GM19240 (cell line): ENCODE measurements around the gene MRNIP.

Source experiments
- DNase-seq: peaks from one replicate; pipeline ENCODE4 v3.0.0; 2011; ENCODE audit warnings: low spot score; ENCODE audit not compliant: insufficient read length

MRNIP gene

DNA sequence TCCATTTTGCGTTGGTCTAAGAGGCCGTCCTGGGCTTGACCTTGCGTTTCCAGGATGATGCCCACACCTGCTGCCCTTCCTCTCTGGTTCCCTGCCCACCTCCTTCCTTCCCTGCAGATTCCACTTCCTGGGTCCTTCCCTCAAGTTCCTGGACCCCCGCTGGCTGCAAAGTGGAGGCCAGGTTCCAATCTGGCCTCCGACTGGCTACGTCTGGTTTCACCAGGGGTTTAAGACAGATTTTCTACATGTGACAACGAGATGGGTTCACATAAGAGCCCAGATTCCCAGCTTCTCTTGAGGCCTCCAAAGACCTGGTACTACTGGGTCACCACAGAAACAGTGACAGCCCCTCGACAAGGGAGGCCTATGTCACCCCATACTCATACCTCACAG lies 54.1 kb downstream of the MRNIP start:
- DNase-seq, result no peak

DNA sequence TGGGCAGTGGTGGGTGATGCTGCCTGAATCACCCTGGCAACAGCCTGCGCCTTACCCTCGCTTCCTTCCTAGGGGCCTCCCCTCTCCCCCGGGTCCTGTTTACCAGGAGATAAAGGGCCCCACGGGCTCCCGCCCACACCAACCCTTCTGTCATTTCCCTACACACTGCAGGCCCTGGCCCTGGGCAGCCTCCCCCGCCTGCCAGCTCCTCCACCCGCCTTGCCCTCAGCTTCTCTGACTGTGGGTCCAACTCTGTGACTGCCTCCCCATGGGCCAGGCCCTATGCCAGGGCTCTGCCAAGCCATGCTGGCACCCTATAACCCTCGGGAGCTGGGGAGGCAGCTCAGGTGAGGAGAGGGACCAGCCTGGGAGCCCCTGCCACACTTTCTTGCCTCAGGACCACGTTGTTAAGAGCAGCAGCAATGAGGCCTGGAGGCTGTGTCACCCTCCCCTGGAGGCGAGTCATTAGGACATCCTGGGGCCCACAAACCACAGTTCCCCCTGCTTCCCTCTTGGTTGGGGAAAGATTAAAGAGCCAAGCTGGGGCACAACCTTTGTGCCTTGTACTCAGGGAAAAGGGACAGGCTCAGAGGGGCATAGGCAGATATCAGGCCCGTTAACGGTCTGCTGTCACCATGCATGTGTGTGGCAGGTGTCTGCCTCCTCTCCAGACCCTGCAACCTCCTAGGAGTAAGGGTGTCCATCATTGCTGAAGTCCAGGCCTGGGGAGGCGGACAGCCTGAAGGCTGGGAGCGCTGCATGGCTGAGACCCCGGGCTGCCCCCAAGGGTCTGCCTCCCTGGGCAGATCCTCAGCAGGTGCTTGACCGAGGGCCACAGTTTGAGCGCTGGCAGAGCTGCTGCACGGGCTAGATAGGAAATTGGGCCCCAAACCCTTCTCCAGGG lies 54.7 kb downstream of the MRNIP start:
- DNase-seq, result no peak

DNA sequence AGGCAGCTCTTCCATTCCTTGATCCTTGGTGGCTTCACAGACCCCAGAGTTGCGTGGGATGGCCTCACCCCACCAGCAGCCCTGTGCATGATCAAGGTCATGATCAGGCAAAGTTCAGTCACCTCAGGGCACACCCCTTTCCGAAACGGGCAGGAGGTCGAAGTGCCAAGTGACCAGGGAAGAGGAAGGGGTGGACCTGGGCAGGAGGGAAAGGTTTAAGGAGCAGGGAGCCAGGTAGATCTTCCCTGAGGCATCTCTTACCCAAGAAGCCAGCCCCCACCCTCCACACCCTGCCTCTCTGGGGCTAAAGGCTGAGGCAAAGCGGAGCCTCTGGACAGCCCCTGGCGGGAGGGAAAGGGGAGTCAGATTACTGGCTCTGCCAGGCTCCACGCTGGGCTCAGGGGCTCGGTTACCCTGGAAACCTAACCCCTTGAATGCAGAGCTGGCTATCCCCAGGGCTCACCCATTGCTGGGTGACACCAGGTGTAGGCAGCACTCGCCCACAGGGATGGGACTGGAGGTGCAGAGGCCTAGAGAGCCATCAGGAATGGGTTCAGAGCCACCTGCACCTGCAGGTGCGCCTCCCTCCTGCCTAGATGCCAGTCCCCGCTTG lies 55.6 kb downstream of the MRNIP start:
- no peak for DNase-seq

DNA sequence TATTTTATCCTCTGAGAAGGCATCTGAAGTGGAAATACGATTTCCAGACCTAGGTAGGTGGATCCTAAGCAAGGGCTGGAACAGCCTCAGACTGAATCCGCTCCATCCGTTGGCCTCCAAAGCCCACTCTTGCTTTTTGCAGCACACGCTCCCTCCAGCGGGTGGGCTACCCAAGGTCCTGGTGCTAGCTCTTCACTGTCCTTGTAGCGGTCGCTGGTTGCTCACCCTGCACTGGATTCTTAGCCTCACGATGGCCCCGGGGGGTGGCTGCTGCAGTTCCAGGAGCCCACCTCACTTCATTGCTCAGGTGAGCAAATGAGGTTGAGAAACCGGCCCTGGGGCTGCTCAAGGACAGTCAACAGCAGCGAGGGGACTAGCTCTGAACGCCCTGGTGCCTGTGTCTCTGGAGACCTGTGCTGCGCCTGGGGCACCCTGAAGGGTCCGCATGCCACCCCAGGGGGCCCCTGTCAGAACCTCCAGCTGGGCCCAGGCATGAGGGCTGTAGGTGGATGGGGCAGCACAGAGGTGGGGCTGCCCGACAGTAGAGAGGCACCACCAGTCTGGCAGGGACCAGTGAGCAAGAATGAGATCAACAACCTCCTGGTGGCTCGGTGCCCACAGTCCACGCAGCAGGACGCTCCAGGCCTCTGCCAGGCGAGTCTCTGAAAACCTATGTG lies 56.3 kb downstream of the MRNIP start:
- no peak for DNase-seq

DNA sequence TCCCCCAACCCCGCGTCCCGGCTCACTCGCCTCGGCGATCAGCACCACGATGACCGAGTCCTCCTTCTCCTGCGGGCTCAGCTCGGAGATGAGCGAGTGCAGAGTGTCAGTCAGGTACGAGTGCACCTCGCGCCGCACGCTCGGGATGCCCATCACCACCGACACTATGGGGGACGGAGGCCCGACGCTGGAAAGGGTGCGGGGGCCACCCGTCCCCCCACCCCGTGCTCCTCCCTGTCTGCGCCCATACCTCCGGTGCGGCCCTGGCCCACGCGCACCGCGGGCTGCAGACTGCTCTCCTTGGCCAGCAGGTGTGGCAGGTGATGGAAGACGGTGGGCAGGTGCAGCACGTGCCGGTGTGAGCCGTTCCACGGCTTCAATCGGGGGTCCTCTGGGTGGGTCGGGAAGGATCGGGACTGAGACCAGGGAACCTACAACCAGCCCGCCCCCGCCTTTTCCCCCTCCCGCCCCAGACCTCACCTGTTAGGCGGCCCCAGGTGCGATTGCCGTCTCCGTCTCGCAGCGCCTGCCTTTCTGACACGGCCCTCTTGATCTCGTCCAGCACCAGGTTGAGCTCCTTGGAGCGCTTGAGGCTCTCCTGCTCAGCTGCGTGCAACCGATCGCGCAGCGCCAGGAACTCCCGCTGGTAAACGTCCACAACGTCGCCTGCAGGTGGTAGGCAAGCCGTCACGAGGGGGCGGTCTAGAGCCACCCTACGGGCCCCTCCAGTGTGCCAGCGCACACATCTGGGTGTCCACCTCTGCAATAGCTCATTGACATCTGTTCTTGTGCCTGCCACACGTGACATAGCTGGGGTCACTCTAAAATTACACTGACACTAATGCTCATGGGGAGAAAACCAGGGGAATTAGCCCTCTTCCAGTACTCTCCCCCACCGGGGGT lies 57.1 kb downstream of the MRNIP start:
- peak; percentile 90 for DNase-seq

DNA sequence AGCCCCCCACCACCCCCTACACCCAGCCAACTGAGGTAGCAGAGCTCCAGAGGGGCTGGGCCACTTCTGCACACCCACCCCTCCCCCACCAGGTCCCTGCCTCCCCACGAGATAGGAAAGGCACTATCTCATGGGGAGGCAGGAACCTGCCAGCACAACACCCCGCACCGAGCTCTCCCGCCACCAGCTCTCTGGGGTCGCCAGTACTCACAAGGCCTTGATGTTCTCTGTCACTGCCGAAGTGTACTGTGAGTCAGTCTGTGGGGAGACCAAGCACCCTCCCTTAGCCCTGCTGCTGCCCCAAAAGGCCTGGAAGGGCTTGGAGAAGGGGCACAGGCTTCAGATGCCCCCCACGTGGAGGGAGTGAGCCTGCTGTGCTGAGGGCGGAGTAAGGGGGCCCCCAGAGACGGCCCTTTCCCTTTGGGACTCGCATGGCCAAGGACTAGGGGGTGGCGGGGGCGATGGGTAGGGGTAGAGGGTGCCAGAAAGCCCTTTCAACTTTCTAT lies 57.9 kb downstream of the MRNIP start:
- DNase-seq, result no peak

DNA sequence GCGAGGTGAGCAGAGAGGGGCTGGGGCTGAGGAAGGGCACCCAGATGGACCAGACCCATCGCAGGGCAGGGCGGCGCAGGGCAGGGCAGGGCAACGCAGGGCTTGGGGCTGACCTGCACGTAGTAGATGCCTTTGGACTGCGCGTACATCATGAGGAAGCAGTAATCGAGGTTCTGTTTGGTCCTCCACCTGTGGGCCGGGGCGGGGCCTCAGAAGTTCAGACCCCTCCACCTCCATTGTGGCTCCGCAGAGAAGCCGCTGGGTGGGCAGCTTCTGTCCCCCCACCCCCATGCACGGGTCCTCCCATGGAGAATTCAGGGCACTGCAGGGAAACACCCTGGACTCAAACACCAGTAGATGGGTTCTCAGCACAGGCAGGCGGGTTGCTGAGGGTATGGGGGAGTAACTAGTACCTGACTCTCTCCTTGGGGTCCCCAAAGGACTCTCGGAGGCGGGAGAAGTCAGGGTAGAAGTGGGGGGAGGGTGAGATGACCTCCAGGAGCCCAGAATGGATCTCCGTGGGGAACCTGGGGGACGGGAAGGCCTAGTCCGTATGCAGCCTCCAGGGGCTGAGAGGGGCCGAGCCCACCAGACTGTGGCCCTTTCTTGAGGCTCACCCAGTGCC lies 58.4 kb downstream of the MRNIP start:
- no peak for DNase-seq

DNA sequence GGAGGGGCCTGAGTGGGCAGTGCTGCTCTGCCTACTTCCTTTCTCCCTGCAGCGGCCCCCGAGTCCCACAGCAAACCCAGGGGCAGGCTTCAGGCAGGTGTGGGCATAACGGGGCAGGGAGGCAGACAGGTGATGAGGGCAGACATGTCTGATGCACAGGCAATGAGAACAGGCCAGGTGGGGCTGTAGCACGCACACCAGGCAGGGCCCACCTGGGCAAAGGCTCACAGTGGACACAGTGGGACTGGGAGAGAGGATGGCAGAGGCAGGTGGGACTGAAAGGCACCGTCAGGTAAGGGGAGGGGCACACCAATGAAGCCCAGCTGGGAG lies 59.0 kb downstream of the MRNIP start:
- no peak for DNase-seq

DNA sequence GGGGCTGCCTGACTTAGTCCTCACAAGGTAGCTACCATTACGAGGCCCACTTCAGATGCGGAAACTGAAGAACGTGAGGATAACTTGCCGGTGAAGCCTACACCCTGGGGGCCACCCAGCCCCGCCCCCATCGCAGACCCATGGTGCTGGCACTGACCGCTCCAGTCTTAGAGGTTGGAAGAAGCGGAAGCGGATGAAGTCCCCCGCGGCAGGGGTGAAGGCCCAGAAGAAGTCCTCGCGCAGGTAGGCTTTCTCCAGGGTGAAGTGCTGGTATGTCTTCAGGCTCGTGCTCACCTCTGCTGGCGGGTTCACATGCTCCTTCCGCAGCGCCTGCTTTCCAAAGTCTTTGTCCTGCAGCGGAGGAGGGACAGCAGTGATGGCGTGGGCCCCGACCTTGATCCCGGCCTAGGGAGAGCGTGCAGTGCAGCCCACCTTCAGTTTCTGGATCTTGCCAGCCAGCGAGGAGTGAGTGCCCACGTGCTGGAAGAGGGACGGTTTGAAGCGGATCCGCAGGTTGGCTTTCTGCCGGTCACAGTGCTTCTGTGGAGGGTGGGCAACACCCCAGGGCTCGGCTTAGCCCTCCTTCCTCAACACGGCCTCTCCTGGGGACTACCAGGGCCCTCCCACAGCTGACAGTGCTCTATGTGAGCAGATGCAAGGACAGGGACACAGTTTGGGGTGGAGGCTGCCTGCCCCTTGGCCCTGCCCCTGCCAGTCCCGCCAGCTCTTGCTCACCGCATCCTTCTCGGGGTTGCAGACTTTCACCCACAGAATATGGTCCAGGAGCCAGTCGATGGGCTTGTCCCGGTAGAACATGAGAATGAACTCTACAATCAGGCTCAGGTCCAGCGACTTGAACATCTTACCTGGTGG lies 59.6 kb downstream of the MRNIP start:
- no peak for DNase-seq

DNA sequence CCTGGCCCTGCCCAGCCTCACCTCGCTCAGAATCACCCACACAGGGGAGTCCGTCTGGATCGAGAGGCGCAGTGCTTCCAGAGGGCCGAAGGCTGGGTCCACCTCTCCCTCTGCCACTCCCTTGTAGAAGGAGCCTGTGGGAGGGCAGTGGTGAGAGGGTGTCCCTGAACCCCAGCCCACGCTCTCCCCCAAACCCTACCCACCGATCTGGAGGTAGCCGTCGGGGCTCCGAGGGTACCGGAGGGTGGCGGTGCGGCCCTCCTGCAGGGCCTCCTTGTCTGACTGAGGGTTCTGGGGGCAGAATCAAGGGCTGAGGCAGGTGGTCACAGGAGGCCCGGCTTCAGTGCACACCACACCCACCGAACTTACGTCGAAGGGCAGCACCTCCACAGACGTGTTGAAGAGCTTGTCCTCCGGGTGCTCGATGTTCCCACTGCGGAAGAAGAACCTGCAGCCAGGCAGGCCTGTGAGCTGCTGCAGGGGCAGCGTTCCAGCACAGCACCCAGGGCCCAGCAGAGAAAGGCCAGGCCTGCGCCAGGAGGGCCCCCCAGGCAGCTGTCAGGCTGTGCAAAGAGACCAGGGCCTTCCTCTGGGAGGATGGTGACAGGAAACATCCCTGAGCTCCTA lies 60.4 kb downstream of the MRNIP start:
- DNase-seq, result no peak

DNA sequence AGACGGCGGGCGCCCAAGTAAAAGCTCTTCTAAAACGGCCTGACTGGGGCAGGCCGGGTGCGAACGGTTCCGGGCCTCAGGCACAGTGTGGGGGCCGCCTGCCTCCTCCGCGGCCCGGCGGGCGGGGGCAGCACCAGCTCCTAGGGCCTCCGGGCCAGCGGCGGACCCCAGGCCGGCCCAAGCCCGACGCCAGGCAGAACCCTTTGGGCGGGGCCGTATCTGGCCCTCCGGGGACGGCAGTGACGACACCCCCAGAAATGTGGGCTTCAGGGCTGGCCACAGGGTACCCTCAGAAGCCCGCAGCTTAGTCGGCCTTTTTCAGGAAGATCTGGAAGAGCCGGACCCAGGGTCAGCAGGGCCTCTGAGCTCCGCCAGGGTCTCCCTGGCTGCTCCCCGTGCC lies 60.9 kb downstream of the MRNIP start:
- DNase-seq, result no peak

DNA sequence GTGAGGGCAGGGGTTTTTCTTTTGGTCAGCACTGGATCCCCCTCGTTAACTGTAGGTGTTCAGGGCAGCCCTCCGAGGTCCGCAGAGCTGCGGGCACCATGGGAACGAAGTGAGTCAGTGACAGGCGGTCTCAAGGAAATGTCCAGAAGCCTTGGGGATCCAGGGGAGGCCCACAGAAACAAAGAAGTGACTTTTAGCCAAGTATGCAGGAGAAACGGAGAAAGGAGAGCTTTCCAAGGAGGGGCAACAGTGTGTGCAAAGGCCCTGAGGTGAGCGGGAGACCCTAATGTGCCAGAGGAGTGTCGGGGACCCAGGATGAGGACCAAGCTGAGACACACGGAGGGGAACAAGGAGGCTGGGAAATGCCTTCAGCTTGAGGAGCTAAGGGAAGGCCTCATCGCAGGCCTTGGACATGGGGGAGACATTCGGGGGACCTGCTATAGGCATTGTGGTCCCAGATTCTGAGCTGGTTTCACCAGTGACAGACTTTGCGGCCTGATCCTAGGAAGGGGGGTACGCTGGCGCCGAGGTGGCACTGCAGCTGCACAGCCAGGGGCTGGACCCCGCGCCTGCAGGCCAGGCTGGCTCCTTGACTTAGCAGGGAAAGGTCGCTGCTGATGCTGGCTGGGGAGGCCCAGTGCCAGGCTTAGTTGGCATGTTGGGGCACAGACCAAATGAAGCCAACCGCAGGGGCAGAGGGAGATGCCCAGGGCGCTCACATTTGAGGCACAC lies 61.6 kb downstream of the MRNIP start:
- no peak for DNase-seq

DNA sequence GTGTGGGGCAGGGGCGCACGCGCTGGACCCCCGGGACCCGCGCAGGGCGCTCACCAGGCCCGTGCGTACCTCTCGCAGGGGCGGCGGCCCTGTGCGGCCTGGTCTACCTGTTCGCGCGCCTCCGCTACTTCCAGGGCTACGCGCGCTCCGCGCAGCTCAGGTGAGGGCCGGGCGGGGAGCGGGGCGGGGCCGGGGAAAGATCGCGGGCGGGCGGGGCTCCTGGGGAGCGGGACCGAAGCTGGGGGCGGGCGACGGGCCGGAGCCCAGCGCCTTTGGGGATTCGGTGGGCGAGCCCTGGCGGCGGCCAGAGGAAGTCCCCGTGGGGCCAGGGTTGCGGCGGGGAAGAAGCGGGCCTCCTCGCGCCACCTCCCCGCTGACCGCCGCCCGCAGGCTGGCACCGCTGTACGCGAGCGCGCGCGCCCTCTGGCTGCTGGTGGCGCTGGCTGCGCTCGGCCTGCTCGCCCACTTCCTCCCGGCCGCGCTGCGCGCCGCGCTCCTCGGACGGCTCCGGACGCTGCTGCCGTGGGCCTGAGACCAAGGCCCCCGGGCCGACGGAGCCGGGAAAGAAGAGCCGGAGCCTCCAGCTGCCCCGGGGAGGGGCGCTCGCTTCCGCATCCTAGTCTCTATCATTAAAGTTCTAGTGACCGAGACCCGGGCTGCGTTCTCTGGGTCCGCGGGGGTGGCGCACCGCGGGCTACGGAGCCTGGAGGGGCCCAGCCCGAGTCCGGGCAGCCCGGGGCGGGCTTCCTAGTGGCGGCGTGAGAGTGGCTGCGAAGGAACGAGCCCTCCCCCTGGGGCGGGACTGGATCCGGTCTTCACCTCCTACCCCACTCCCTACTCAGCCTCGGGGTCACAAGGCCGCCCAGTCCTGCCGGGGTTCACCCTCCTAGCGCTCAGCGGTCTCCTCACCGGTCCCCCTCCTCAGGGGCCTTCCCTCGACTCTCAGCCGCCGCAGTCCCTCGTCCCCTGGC lies 62.5 kb downstream of the MRNIP start:
- DNase-seq, result peak; percentile 72

DNA sequence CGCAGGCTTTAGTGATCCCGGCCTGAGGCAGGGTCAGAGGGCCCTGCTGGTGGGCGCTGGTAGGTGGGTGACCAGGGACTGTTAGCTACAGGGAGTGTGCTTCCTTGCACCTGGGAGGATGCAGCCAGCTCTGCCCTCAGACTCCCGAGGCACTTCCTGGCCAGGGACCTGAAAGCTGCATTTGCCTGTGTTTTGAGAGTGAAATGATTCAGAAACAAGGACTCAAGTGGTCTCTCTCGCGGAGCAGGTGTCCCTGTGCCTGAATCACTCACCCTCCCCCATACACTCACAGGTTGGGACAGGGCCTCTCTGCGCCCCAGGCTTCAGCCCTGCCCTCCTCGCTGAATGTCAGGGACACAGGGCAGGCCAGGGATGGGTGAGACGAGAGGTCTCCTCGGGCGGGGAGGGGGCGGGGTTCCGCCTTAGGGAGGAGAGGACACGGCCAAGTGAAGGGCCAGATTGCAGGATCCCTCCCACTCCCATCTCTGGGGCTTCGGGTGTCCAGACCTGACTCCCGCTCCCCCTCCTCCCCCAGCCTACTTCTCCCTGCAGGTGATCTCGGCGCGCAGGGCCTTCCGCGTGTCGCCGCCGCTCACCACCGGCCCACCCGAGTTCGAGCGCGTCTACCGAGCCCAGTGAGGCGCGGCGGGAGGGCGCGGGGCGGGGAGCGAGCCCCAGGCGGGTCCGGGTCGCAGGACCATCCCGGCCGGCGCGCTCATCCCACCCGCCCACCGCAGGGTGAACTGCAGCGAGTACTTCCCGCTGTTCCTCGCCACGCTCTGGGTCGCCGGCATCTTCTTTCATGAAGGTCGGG lies 63.4 kb downstream of the MRNIP start:
- no peak for DNase-seq

DNA sequence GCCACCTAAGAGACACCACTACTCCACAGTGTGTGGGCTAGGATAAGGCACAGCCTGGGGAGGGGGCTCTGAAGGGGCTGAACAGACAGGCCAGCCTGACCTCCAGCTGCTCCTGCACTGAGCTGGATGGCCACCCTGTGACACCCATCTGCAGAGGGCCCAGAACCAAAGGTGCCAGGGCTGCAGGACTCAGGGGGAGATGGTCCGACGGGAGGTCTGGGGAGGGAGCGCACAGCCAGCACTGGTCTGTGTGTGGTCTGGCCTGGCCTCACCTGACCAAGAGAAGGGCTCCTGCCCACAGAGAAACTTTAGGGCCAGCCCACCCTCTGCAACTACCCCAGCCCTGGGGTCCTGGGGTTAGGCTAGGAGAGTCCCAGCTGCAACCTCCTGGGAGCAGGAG lies 64.0 kb downstream of the MRNIP start:
- DNase-seq, result no peak

DNA sequence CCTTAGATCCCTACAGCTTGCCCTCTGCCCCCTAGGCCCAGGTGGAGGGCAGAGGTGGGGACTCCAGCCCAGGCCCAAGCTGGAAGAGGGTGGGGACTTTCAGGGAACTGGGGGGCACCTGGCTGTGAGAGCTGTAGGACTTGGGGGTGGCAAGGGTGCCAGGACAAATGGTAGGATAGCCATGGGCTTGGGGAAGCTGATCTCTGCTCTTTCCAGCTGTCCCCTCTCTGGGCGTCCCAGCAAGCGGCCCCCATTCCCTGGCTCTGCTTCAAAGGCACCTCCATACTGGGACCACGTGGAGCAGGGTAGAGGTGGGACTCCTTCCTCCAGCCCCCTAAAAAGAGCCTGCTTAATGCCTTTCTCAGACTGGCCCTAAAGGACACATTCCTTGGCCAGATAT lies 64.4 kb downstream of the MRNIP start:
- DNase-seq, result no peak
